SU-DHL-6 (cell line): ENCODE results near the gene CDK19.
A peak's percentile ranks its signal among the peaks of the same experiment; 100 is the strongest.

Experiments
- H2AFZ ChIP-seq: fragments of 200-600 bp; sonication (generic); 2 replicates; pipeline ENCODE4 v1.6.1; 2014; ENCODE audit warnings: low read depth, mild to moderate bottlenecking, moderate library complexity, mixed read lengths, antibody characterized with exemption, low read length; ENCODE audit not compliant: severe bottlenecking
- H3F3A ChIP-seq: fragments of 200-600 bp; shearing (Covaris generic); 2 replicates; pipeline ENCODE4 v1.6.0; 2016; ENCODE audit warnings: antibody characterized with exemption, mild to moderate bottlenecking; ENCODE audit not compliant: insufficient read depth
- H3K27ac ChIP-seq: fragments of 200-600 bp; sonication (generic); 2 replicates; pipeline ENCODE4 v1.5.1; 2016; ENCODE audit warnings: low read depth, mild to moderate bottlenecking, low read length, moderate library complexity, mixed read lengths
- H3K27me3 ChIP-seq: fragments of 200-600 bp; sonication (generic), shearing (Covaris generic); 2 replicates; pipeline ENCODE4 v1.6.0; 2014; ENCODE audit warnings: mild to moderate bottlenecking, low read length
- H3K36me3 ChIP-seq: fragments of 200-600 bp; sonication (generic); 2 replicates; pipeline ENCODE4 v1.6.1; 2014; ENCODE audit warnings: mild to moderate bottlenecking, low read length, mixed read lengths
- H3K4me2 ChIP-seq: fragments of 300-600, 200-600 bp; shearing (Covaris generic), sonication (generic); 2 replicates; pipeline ENCODE4 v1.6.0; 2014; ENCODE audit warnings: low read length, low read depth, mild to moderate bottlenecking; ENCODE audit not compliant: poor library complexity, severe bottlenecking
- H3K4me3 ChIP-seq: fragments of 200-600 bp; sonication (generic); 2 replicates; pipeline ENCODE4 v1.5.1; 2014; ENCODE audit warnings: antibody characterized with exemption, low read length, mild to moderate bottlenecking, mixed read lengths; ENCODE audit not compliant: insufficient read depth, poor library complexity, severe bottlenecking
- H3K79me2 ChIP-seq: fragments of 200-600 bp; sonication (generic); 2 replicates; pipeline ENCODE4 v1.6.1; 2014; ENCODE audit warnings: mild to moderate bottlenecking, low read length, moderate library complexity; ENCODE audit not compliant: insufficient read depth
- H3K9ac ChIP-seq: fragments of 200-600 bp; sonication (generic); 2 replicates; pipeline ENCODE4 v1.7.0; 2014; ENCODE audit warnings: mild to moderate bottlenecking, low read length
- H3K9me2 ChIP-seq: fragments of 200-600 bp; sonication (generic); replicated peaks from 2 replicates; pipeline ENCODE4 v1.6.1; 2014; ENCODE audit warnings: low read length; ENCODE audit not compliant: insufficient read depth
- H3K9me3 ChIP-seq: fragments of 200-600 bp; sonication (generic); 2 replicates; pipeline ENCODE4 v1.6.1; 2014; ENCODE audit warnings: low read length, mixed read lengths; ENCODE audit not compliant: insufficient read depth
- H4K20me1 ChIP-seq: fragments of 200-600 bp; sonication (generic); 2 replicates; pipeline ENCODE4 v1.6.1; 2014; ENCODE audit warnings: low read depth, mild to moderate bottlenecking, antibody characterized with exemption, low read length, moderate library complexity, mixed read lengths
- CTCF ChIP-seq: fragments of 200-600 bp; sonication (generic); IDR thresholded peaks from one replicate; pipeline ENCODE4 v1.5.1; 2017; ENCODE audit warnings: antibody characterized with exemption, mild to moderate bottlenecking, low read length, moderate library complexity; ENCODE audit not compliant: insufficient read depth, poor library complexity, severe bottlenecking
- EZH2phosphoT487 ChIP-seq: fragments of 200-600 bp; sonication (generic), shearing (Covaris generic); conservative IDR thresholded peaks from 2 replicates; pipeline ENCODE4 v1.6.1; 2018; ENCODE audit warnings: mild to moderate bottlenecking, antibody characterized with exemption, low read length, moderate library complexity, mixed read lengths

Gene CDK19

GRCh38 chr6:110800196-110800838 is 15.0 kb downstream of the CDK19 start:
- no peaks in the 10 kb centered on the region for H3K9me2 ChIP-seq
- TF ChIP-seq EZH2phosphoT487: no peak
- TF ChIP-seq CTCF: no peak
- H4K20me1 ChIP-seq: no peaks in the 10 kb centered on the region
- H2AFZ ChIP-seq: no peak overlapping the region
- no peak overlapping the region for H3K27ac ChIP-seq
- H3K79me2 ChIP-seq: peaks cover 80% of the 10 kb centered on the region
- no peak overlapping the region for H3K9ac ChIP-seq
- H3K27me3 ChIP-seq: no peaks in the 10 kb centered on the region
- H3K36me3 ChIP-seq: no peaks in the 10 kb centered on the region
- H3K9me3 ChIP-seq: no peaks in the 10 kb centered on the region
- no peak overlapping the region for H3K4me3 ChIP-seq
- H3F3A ChIP-seq: no peaks in the 10 kb centered on the region; the same call in 1 of the 2 replicates
- no peak overlapping the region for H3K4me2 ChIP-seq

GRCh38 chr6:110799655-110800054 is 15.6 kb downstream of the CDK19 start:
- Histone ChIP-seq H3K9me3 (no peaks in the 10 kb centered on the region), H3F3A (no peaks in the 10 kb centered on the region; the same call in 1 of the 2 replicates), H3K79me2 (peaks cover 81% of the 10 kb centered on the region), H4K20me1 (no peaks in the 10 kb centered on the region), H3K9ac (no peak overlapping the region), H3K36me3 (no peaks in the 10 kb centered on the region), H2AFZ (no peak overlapping the region), H3K27me3 (no peaks in the 10 kb centered on the region), H3K4me2 (peak overlapping the region; percentile 42), H3K4me3 (no peak overlapping the region), H3K9me2 (no peaks in the 10 kb centered on the region), H3K27ac (no peak overlapping the region)
- no peak for TF ChIP-seq EZH2phosphoT487
- no peak for TF ChIP-seq CTCF

GRCh38 chr6:110799189-110799588 is 16.1 kb downstream of the CDK19 start:
- Histone ChIP-seq H2AFZ (no peak overlapping the region), H3K36me3 (no peaks in the 10 kb centered on the region), H3K9ac (no peak overlapping the region), H3K9me2 (no peaks in the 10 kb centered on the region), H3K79me2 (peaks cover 84% of the 10 kb centered on the region), H3K27ac (no peak overlapping the region), H3K4me2 (peak overlapping the region; percentile 42), H3K9me3 (no peaks in the 10 kb centered on the region), H3K27me3 (no peaks in the 10 kb centered on the region), H4K20me1 (no peaks in the 10 kb centered on the region), H3F3A (no peaks in the 10 kb centered on the region; the same call in 1 of the 2 replicates), H3K4me3 (no peak overlapping the region)
- TF ChIP-seq CTCF (no peak), EZH2phosphoT487 (no peak)
